Stimulated activated CD4-positive, alpha-beta T cell treated with anti-CD3 and anti-CD28 coated beads, TNF-alpha, amount 100 ng/mL, for 4 hours (primary cell): ENCODE data around the gene SOHLH1.

Experiments
- DNase-seq, 3 experiments: peaks; one replicate each; pipeline ENCODE4 v3.0.0-alpha.2; 2020; ENCODE audit warnings: low read depth in 3 of 3

Gene SOHLH1

GRCh38 chr9:135729480-135729879 is 30.2 kb upstream of the SOHLH1 start:
- DNase-seq = no peak

GRCh38 chr9:135728436-135729110 is 29.3 kb upstream of the SOHLH1 start:
- DNase-seq = no peak

GRCh38 chr9:135727257-135727875 is 28.1 kb upstream of the SOHLH1 start:
- no peak for DNase-seq

GRCh38 chr9:135726138-135726853 is 27.0 kb upstream of the SOHLH1 start:
- no peak for DNase-seq

- DNase-seq = no peak
These were observed 25.0 kb upstream of the SOHLH1 start for GRCh38 chr9:135724186-135724787.

- no peak for DNase-seq
These were observed 23.1 kb upstream of the SOHLH1 start for GRCh38 chr9:135722365-135722764.

GRCh38 chr9:135719472-135719871 is 20.2 kb upstream of the SOHLH1 start:
- DNase-seq = no peak

- DNase-seq = no peak
These were observed 19.3 kb upstream of the SOHLH1 start for GRCh38 chr9:135718616-135719015.

GRCh38 chr9:135717410-135717809 is 18.1 kb upstream of the SOHLH1 start:
- no peak for DNase-seq

- DNase-seq = no peak
These were observed 16.8 kb upstream of the SOHLH1 start for GRCh38 chr9:135716045-135716444.

GRCh38 chr9:135715056-135715595 is 15.8 kb upstream of the SOHLH1 start:
- no peak for DNase-seq

- no peak for DNase-seq
These were observed 15.2 kb upstream of the SOHLH1 start for GRCh38 chr9:135714242-135715055.

GRCh38 chr9:135712613-135713295 is 13.5 kb upstream of the SOHLH1 start:
- DNase-seq = no peak

- no peak for DNase-seq
These were observed 12.6 kb upstream of the SOHLH1 start for GRCh38 chr9:135711881-135712280.

- no peak for DNase-seq
These were observed 12.1 kb upstream of the SOHLH1 start for GRCh38 chr9:135711391-135711790.

- DNase-seq = no peak
These were observed 8.9 kb upstream of the SOHLH1 start for GRCh38 chr9:135708164-135708563.

GRCh38 chr9:135707252-135708138 is 8.2 kb upstream of the SOHLH1 start:
- no peak for DNase-seq

- no peak for DNase-seq
These were observed 7.0 kb upstream of the SOHLH1 start for GRCh38 chr9:135706288-135706687.

- no peak for DNase-seq
These were observed 6.1 kb upstream of the SOHLH1 start for GRCh38 chr9:135705376-135705775.

- no peak for DNase-seq
These were observed 5.2 kb upstream of the SOHLH1 start for GRCh38 chr9:135704483-135704882.
